Neural cell (in vitro differentiated cells): ENCODE results near the gene CARS2. TPM values are rescaled to one million over a fixed set of nuclear protein-coding genes. Genes with fewer than 3 reads are reported as not detected.

Experiments
- H2AFZ ChIP-seq: fragments of 200-600, 300-800 bp; sonication (generic), shearing (Covaris generic); 2 replicates; pipeline ENCODE4 v1.6.0; 2014; ENCODE audit warnings: low read depth, mild to moderate bottlenecking, antibody characterized with exemption, low read length, moderate library complexity
- H3F3A ChIP-seq: fragments of 200-600 bp; shearing (Covaris generic); 2 replicates; pipeline ENCODE4 v1.6.1; 2016; ENCODE audit warnings: mild to moderate bottlenecking, moderate library complexity, mixed read lengths, antibody characterized with exemption, low read length; ENCODE audit not compliant: insufficient read depth, poor library complexity, severe bottlenecking
- H3K27ac ChIP-seq: fragments of 200-600, 300-800 bp; sonication (generic), shearing (Covaris generic); 2 replicates; pipeline ENCODE4 v1.5.1; 2014; ENCODE audit warnings: mild to moderate bottlenecking, low read length, moderate library complexity
- H3K27me3 ChIP-seq: fragments of 300-800, 200-600 bp; sonication (generic), shearing (Covaris generic); 2 replicates; pipeline ENCODE4 v1.6.0; 2014; ENCODE audit warnings: mild to moderate bottlenecking, low read depth, low read length, moderate library complexity; ENCODE audit not compliant: insufficient read depth
- H3K36me3 ChIP-seq: fragments of 300-800, 200-600 bp; sonication (generic), shearing (Covaris generic); 2 replicates; pipeline ENCODE4 v1.5.1; 2014; ENCODE audit warnings: mild to moderate bottlenecking, antibody characterized with exemption, low read length, moderate library complexity; ENCODE audit not compliant: insufficient read depth
- H3K4me2 ChIP-seq: fragments of 300-800, 200-600 bp; sonication (generic), shearing (Covaris generic); 2 replicates; pipeline ENCODE4 v1.6.0; 2014; ENCODE audit warnings: mild to moderate bottlenecking, low read length
- H3K4me3 ChIP-seq: fragments of 300-800, 200-600 bp; sonication (generic), shearing (Covaris generic); 2 replicates; pipeline ENCODE4 v1.5.1; 2014; ENCODE audit warnings: mild to moderate bottlenecking, low read length, moderate library complexity
- H3K79me2 ChIP-seq: fragments of 200-600 bp; shearing (Covaris generic); replicated peaks from 2 replicates; pipeline ENCODE4 v1.6.0; 2014; ENCODE audit warnings: mild to moderate bottlenecking, low read length, moderate library complexity; ENCODE audit not compliant: insufficient read depth
- H3K9ac ChIP-seq: fragments of 300-800, 200-600 bp; sonication (generic), shearing (Covaris generic); 2 replicates; pipeline ENCODE4 v1.6.1; 2016; ENCODE audit warnings: mild to moderate bottlenecking, low read length, mixed read lengths
- H3K9me2 ChIP-seq: fragments of 200-600 bp; shearing (Covaris generic); 2 replicates; pipeline ENCODE4 v1.6.1; 2016; ENCODE audit warnings: mild to moderate bottlenecking, low read length, mixed read lengths; ENCODE audit not compliant: insufficient read depth
- H3K9me3 ChIP-seq: fragments of 200-600, 300-800 bp; sonication (generic), shearing (Covaris generic); 2 replicates; pipeline ENCODE4 v1.6.1; 2016; ENCODE audit warnings: mild to moderate bottlenecking, mixed run types, low read length, moderate library complexity, mixed read lengths
- H4K20me1 ChIP-seq: fragments of 200-600 bp; shearing (Covaris generic); 2 replicates; pipeline ENCODE4 v1.6.1; 2016; ENCODE audit warnings: mild to moderate bottlenecking, mixed run types; ENCODE audit not compliant: insufficient read depth
- CTCF ChIP-seq: fragments of 450-650 bp; IDR thresholded peaks from 2 replicates; pipeline ENCODE4 v1.5.1; 2014; ENCODE audit warnings: antibody characterized with exemption, mild to moderate bottlenecking, moderate library complexity; ENCODE audit not compliant: poor library complexity, severe bottlenecking
- EP300 ChIP-seq: fragments of 450-650 bp; conservative IDR thresholded peaks from 2 replicates; pipeline ENCODE4 v1.6.1; 2014; ENCODE audit warnings: antibody characterized with exemption, mild to moderate bottlenecking, moderate library complexity; ENCODE audit not compliant: poor library complexity, severe bottlenecking
- EZH2 ChIP-seq: fragments of 200-600, 300-800 bp; shearing (Covaris generic), sonication (generic); IDR thresholded peaks from 2 replicates; pipeline ENCODE4 v1.6.1; 2014; ENCODE audit warnings: antibody characterized with exemption, low read length, borderline replicate concordance, mild to moderate bottlenecking; ENCODE audit not compliant: insufficient read depth, poor library complexity, severe bottlenecking
- MXI1 ChIP-seq: fragments of 450-650 bp; conservative IDR thresholded peaks from 2 replicates; pipeline ENCODE4 v1.6.1; 2014; ENCODE audit warnings: antibody characterized with exemption, mild to moderate bottlenecking; ENCODE audit not compliant: poor library complexity, severe bottlenecking
- POLR2AphosphoS5 ChIP-seq: IDR thresholded peaks from 2 replicates; pipeline ENCODE4 v1.6.1; 2012
- RAD21 ChIP-seq: fragments of 450-650 bp; conservative IDR thresholded peaks from 2 replicates; pipeline ENCODE4 v1.6.1; 2014; ENCODE audit warnings: antibody characterized with exemption, mild to moderate bottlenecking, moderate library complexity
- REST ChIP-seq: IDR thresholded peaks from 2 replicates; pipeline ENCODE4 v1.6.1; 2012; ENCODE audit warnings: borderline replicate concordance
- SMC3 ChIP-seq: fragments of 450-650 bp; conservative IDR thresholded peaks from 2 replicates; pipeline ENCODE4 v1.6.1; 2014; ENCODE audit warnings: antibody characterized with exemption, mild to moderate bottlenecking, moderate library complexity; ENCODE audit not compliant: poor library complexity
- TAF1 ChIP-seq: IDR thresholded peaks from 2 replicates; pipeline ENCODE4 v1.6.1; 2012; ENCODE audit warnings: low read depth
- polyA plus RNA-seq: library from polyadenylated mRNA; depleted of rRNA; stranded (reverse); fragments of >200 nt; gene quantifications from 2 replicates; pipeline ENCODE4 v1.2.3, GENCODE V29; 2014

CARS2 gene
- polyA plus RNA-seq, 1 donor from 2014 or later = 92.2 TPM

DNA sequence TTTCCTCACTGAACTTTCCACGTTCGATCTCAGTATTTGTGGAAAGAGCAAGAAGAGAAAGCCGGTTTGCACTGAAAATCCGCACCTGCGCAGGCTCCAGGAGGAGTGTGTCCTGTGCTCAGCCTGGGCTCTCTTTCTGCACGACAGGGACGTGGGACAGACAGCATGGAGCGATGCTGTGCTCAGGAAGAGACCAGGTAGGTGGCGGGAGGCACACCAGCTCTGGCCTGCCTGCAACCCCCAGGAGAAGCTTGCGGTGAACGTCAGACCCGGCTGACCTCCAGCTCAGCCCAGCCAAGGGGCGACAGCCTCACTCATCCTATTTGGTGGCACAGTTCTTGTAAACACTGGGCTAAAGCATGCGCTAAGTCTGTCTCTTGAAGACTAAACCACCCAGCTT lies 54.6 kb downstream of the CARS2 start:
- Histone ChIP-seq H3K4me3 (no peak overlapping the region), H3K27me3 (no peaks in the 10 kb centered on the region), H2AFZ (no peak overlapping the region), H3K9ac (no peak overlapping the region), H3K4me2 (no peak overlapping the region), H3K9me3 (no peaks in the 10 kb centered on the region), H3K9me2 (no peaks in the 10 kb centered on the region), H3K79me2 (no peaks in the 10 kb centered on the region), H4K20me1 (no peaks in the 10 kb centered on the region), H3K27ac (no peak overlapping the region), H3F3A (no peaks in the 10 kb centered on the region), H3K36me3 (no peaks in the 10 kb centered on the region)
- TF ChIP-seq CTCF (no peak), RAD21 (no peak), EP300 (no peak), POLR2AphosphoS5 (no peak), MXI1 (no peak), REST (no peak), TAF1 (no peak), EZH2 (no peak), SMC3 (no peak)

GRCh38 chr13:110650436-110650835 lies 55.5 kb downstream of the CARS2 start:
- Histone ChIP-seq H3K9ac (no peak overlapping the region), H3K4me3 (no peak overlapping the region), H3K27ac (no peak overlapping the region), H3F3A (no peaks in the 10 kb centered on the region), H3K4me2 (no peak overlapping the region), H2AFZ (no peak overlapping the region), H3K9me2 (no peaks in the 10 kb centered on the region), H3K9me3 (no peaks in the 10 kb centered on the region), H3K27me3 (no peaks in the 10 kb centered on the region), H3K36me3 (no peaks in the 10 kb centered on the region), H3K79me2 (no peaks in the 10 kb centered on the region), H4K20me1 (no peaks in the 10 kb centered on the region)
- no peak for TF ChIP-seq SMC3
- no peak for TF ChIP-seq TAF1
- no peak for TF ChIP-seq REST
- TF ChIP-seq RAD21 = no peak
- TF ChIP-seq POLR2AphosphoS5 = no peak
- no peak for TF ChIP-seq MXI1
- no peak for TF ChIP-seq EZH2
- TF ChIP-seq EP300 = no peak
- no peak for TF ChIP-seq CTCF
